H1 (cell line): ENCODE data around the gene TMED4. TPM values are rescaled to one million over a fixed set of nuclear protein-coding genes. Genes with fewer than 3 reads are reported as not detected.

Experiments
- CHD2 ChIP-seq: IDR thresholded peaks from 2 replicates; pipeline ENCODE4 v1.6.1; 2012; ENCODE audit warnings: low read length, improper control_type of control experiment
- GABPA ChIP-seq: IDR thresholded peaks from 2 replicates; pipeline ENCODE4 v1.6.1; 2011; ENCODE audit warnings: mild to moderate bottlenecking, low read length, moderate library complexity, borderline replicate concordance; ENCODE audit not compliant: insufficient read depth
- GTF2F1 ChIP-seq: IDR thresholded peaks from 2 replicates; pipeline ENCODE4 v1.6.1; 2012; ENCODE audit warnings: low read depth, low read length, improper control_type of control experiment, borderline replicate concordance
- MAFK ChIP-seq: IDR thresholded peaks from 2 replicates; pipeline ENCODE4 v1.6.1; 2012; ENCODE audit warnings: low read depth, mild to moderate bottlenecking, improper control_type of control experiment, low read length
- POLR2AphosphoS5 ChIP-seq: IDR thresholded peaks from 2 replicates; pipeline ENCODE4 v1.6.1; 2011; ENCODE audit warnings: low read depth, low read length
- RXRA ChIP-seq: IDR thresholded peaks from 2 replicates; pipeline ENCODE4 v1.6.1; 2011; ENCODE audit warnings: low read depth, mild to moderate bottlenecking, low read length, moderate library complexity; ENCODE audit not compliant: insufficient read depth
- SP4 ChIP-seq: IDR thresholded peaks from 2 replicates; pipeline ENCODE4 v1.6.1; 2012; ENCODE audit warnings: low read length, inconsistent platforms
- TAF7 ChIP-seq: optimal IDR thresholded peaks from 2 replicates; pipeline ENCODE3; 2011; ENCODE audit warnings: low read depth, mild to moderate bottlenecking, inconsistent platforms, low read length, moderate library complexity, borderline replicate concordance
- TCF12 ChIP-seq: IDR thresholded peaks from 2 replicates; pipeline ENCODE4 v1.6.1; 2011; ENCODE audit warnings: low read depth, mild to moderate bottlenecking, low read length
- YY1 ChIP-seq: IDR thresholded peaks from 2 replicates; pipeline ENCODE4 v1.6.1; 2011; ENCODE audit warnings: low read depth, mild to moderate bottlenecking, low read length
- polyA plus RNA-seq, 7 experiments: library from polyadenylated mRNA; depleted of rRNA in 3 of 7; stranded (reverse) in 5 of 7; unstranded in 2 of 7; fragments of >200 nt in 5 of 7; fragments of 200-250 nt in 2 of 7; gene quantifications; 1 replicate in 5 of 7; 2 replicates in 1 of 7; 4 replicates in 1 of 7; pipeline versions ENCODE4 v1.2.1 to v1.2.3, GENCODE V29; 2011 to 2013; ENCODE audit warnings: missing spikeins in 2 of 7, mixed read lengths in 2 of 7
- total RNA-seq: library from RNA; stranded (reverse); fragmentation: NEBNext Ultra II Directional; extraction: Animal tissue kit (Norgen Biotek cat#: 25700); gene quantifications from 2 replicates; pipeline ENCODE4 v1.2.1, GENCODE V29; 2021
- TF ChIP-seq, protein P1 (sequence below), 3 experiments: IDR thresholded peaks; 1 replicate in 2 of 3; 2 replicates in 1 of 3; pipeline versions ENCODE4 v1.5.1 to v1.6.1; 2011; ENCODE audit warnings: low read length in 3 of 3, mild to moderate bottlenecking in 3 of 3, inconsistent platforms in 2 of 3, low read depth in 1 of 3, moderate library complexity in 1 of 3; ENCODE audit not compliant: insufficient read depth in 1 of 3; ENCODE audit errors: control extremely low read depth in 1 of 3

TMED4 gene
- total and polyA plus RNA-seq, 2 of the 8 experiments (the other 6 are each of a cell fraction or from before 2014, with no cell fraction given), result 44.9 to 76.7 TPM

DNA sequence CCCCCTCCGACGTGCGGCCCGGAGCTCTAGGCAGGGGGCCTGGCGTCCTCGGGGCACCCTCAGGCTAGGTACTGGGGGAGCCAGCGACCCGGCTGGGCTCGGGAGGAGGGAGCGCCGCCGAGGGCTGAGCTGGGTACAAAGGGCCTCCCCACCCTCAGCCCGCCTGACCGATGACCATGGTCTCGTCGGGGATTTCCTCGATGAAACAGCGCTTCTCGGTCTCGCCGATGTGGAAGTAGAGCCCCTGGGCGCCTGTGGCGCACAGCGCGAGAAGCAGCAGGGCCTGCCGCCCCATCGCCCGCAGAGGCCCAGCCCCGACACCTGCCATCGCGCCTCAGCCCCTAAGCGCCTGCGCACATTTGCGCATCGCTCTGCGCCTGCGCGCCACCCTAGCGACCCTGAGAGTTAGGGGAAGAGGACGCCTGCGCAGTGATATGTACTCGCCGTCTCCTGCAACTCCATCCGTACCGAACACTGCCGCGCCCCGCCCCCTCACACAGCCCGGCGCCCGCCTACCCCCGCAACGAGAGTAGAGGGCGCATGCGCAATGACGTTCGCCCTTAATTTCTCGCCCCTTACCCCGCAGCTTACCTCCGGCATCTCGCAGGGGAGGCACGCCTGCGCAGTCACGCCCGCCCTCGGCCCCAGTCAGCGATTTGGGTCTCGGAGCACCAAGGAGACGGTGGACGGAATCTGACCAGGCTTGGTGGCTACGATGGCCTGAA is at the start of gene TMED4 (continued):
- TF ChIP-seq GTF2F1, result no peak
- TF ChIP-seq SP4, result no peak
- peak; percentile 91 for TF ChIP-seq POLR2AphosphoS5
- TF ChIP-seq CHD2, result peak; percentile 16; the same call in 1 of the 2 replicates
- TF ChIP-seq TCF12, result no peak
- TF ChIP-seq YY1, result peak; percentile 9; the same call in 1 of the 2 replicates
- TF ChIP-seq MAFK, result 0 out of 2 replicates have a peak, but pooled peaks have one; percentile 7
- TF ChIP-seq GABPA, result no peak
- no peak for TF ChIP-seq RXRA
- peak; percentile 75 for TF ChIP-seq TAF7
- TF ChIP-seq, protein P1, sequence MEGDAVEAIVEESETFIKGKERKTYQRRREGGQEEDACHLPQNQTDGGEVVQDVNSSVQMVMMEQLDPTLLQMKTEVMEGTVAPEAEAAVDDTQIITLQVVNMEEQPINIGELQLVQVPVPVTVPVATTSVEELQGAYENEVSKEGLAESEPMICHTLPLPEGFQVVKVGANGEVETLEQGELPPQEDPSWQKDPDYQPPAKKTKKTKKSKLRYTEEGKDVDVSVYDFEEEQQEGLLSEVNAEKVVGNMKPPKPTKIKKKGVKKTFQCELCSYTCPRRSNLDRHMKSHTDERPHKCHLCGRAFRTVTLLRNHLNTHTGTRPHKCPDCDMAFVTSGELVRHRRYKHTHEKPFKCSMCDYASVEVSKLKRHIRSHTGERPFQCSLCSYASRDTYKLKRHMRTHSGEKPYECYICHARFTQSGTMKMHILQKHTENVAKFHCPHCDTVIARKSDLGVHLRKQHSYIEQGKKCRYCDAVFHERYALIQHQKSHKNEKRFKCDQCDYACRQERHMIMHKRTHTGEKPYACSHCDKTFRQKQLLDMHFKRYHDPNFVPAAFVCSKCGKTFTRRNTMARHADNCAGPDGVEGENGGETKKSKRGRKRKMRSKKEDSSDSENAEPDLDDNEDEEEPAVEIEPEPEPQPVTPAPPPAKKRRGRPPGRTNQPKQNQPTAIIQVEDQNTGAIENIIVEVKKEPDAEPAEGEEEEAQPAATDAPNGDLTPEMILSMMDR (IDR thresholded peaks at IDR 0.05; ENCODE audit: control extremely low read depth in 1 of 3, insufficient read depth in 1 of 3, low read depth in 1 of 3, low read length in 3 of 3), result no peak
